Measurements from ENCODE around the gene SPAG6. TPM values are rescaled to one million over a fixed set of nuclear protein-coding genes. Genes with fewer than 3 reads are reported as not detected.

SPAG6 gene
- total and polyA plus RNA-seq, 9 of the 15 experiments (the other 6 are each of a cell fraction or from before 2014, with no cell fraction given), result 3.5 to 23.1 (median 11.8) TPM

DNA sequence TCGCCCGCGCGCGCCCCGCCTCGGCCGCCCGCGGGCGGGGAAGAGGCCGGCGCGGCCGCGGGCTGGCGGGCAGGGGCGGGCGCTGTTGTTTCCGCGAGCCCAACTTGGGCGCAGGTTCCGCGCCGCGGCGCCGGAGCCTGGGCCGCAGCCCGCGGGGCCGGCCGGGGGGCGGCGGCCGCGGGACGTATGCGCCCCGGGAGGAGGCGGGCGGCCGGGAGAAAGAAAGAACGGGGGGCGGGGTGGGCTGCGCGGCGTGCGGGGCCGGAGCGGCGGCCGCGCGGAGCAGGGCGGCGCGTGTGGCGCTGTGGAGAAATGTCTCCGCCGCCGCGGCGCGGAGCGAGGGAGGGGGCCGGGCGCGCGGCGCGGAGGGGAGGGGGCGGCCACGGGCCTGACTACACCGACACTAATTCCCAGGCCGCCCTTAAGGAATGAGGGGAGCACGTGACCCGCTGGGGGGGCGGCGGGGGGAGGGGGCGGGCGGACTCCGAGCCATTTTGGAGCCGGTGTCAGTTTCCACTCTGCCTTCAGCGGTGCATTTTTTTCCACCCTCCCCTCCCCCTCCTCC, 24.6 kb upstream of the SPAG6 start, which contains the start of gene BMI1 (continued):
- TF ChIP-seq, protein P1, sequence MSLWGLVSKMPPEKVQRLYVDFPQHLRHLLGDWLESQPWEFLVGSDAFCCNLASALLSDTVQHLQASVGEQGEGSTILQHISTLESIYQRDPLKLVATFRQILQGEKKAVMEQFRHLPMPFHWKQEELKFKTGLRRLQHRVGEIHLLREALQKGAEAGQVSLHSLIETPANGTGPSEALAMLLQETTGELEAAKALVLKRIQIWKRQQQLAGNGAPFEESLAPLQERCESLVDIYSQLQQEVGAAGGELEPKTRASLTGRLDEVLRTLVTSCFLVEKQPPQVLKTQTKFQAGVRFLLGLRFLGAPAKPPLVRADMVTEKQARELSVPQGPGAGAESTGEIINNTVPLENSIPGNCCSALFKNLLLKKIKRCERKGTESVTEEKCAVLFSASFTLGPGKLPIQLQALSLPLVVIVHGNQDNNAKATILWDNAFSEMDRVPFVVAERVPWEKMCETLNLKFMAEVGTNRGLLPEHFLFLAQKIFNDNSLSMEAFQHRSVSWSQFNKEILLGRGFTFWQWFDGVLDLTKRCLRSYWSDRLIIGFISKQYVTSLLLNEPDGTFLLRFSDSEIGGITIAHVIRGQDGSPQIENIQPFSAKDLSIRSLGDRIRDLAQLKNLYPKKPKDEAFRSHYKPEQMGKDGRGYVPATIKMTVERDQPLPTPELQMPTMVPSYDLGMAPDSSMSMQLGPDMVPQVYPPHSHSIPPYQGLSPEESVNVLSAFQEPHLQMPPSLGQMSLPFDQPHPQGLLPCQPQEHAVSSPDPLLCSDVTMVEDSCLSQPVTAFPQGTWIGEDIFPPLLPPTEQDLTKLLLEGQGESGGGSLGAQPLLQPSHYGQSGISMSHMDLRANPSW (CRISPR knock-in tag; IDR thresholded peaks at IDR 0.05), result no peak
- TF ChIP-seq, protein P2, sequence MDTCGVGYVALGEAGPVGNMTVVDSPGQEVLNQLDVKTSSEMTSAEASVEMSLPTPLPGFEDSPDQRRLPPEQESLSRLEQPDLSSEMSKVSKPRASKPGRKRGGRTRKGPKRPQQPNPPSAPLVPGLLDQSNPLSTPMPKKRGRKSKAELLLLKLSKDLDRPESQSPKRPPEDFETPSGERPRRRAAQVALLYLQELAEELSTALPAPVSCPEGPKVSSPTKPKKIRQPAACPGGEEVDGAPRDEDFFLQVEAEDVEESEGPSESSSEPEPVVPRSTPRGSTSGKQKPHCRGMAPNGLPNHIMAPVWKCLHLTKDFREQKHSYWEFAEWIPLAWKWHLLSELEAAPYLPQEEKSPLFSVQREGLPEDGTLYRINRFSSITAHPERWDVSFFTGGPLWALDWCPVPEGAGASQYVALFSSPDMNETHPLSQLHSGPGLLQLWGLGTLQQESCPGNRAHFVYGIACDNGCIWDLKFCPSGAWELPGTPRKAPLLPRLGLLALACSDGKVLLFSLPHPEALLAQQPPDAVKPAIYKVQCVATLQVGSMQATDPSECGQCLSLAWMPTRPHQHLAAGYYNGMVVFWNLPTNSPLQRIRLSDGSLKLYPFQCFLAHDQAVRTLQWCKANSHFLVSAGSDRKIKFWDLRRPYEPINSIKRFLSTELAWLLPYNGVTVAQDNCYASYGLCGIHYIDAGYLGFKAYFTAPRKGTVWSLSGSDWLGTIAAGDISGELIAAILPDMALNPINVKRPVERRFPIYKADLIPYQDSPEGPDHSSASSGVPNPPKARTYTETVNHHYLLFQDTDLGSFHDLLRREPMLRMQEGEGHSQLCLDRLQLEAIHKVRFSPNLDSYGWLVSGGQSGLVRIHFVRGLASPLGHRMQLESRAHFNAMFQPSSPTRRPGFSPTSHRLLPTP (IDR thresholded peaks at IDR 0.05; ENCODE audit: borderline replicate concordance, extremely low read depth, insufficient read length), result no peak
- TF ChIP-seq HMG20A (CRISPR knock-in tag; conservative IDR thresholded peaks at IDR 0.05) (no peak), ZNF140 (CRISPR knock-in tag; IDR thresholded peaks at IDR 0.05) (no peak), NR4A1 (CRISPR knock-in tag; IDR thresholded peaks at IDR 0.05) (no peak), NR4A1 (tag; IDR thresholded peaks at IDR 0.05) (no peak), ARID3B (CRISPR knock-in tag; IDR thresholded peaks at IDR 0.05; ENCODE audit: borderline replicate concordance) (no peak), SMC3 (conservative IDR thresholded peaks at IDR 0.05; ENCODE audit: insufficient read depth, low read depth, low read length) (no peak), MYC (IDR thresholded peaks at IDR 0.05; ENCODE audit: low read depth, low read length) (peak; percentile 52; the same call in 1 of the 2 replicates), MYC (CRISPR knock-in tag; IDR thresholded peaks at IDR 0.05; ENCODE audit: borderline replicate concordance, low read depth) (no peak), EHMT2 (IDR thresholded peaks at IDR 0.05) (no peak)
- TF ChIP-seq, protein P3, sequence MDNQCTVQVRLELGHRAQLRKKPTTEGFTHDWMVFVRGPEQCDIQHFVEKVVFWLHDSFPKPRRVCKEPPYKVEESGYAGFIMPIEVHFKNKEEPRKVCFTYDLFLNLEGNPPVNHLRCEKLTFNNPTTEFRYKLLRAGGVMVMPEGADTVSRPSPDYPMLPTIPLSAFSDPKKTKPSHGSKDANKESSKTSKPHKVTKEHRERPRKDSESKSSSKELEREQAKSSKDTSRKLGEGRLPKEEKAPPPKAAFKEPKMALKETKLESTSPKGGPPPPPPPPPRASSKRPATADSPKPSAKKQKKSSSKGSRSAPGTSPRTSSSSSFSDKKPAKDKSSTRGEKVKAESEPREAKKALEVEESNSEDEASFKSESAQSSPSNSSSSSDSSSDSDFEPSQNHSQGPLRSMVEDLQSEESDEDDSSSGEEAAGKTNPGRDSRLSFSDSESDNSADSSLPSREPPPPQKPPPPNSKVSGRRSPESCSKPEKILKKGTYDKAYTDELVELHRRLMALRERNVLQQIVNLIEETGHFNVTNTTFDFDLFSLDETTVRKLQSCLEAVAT (IDR thresholded peaks at IDR 0.05), result no peak
- TF ChIP-seq, protein P4, sequence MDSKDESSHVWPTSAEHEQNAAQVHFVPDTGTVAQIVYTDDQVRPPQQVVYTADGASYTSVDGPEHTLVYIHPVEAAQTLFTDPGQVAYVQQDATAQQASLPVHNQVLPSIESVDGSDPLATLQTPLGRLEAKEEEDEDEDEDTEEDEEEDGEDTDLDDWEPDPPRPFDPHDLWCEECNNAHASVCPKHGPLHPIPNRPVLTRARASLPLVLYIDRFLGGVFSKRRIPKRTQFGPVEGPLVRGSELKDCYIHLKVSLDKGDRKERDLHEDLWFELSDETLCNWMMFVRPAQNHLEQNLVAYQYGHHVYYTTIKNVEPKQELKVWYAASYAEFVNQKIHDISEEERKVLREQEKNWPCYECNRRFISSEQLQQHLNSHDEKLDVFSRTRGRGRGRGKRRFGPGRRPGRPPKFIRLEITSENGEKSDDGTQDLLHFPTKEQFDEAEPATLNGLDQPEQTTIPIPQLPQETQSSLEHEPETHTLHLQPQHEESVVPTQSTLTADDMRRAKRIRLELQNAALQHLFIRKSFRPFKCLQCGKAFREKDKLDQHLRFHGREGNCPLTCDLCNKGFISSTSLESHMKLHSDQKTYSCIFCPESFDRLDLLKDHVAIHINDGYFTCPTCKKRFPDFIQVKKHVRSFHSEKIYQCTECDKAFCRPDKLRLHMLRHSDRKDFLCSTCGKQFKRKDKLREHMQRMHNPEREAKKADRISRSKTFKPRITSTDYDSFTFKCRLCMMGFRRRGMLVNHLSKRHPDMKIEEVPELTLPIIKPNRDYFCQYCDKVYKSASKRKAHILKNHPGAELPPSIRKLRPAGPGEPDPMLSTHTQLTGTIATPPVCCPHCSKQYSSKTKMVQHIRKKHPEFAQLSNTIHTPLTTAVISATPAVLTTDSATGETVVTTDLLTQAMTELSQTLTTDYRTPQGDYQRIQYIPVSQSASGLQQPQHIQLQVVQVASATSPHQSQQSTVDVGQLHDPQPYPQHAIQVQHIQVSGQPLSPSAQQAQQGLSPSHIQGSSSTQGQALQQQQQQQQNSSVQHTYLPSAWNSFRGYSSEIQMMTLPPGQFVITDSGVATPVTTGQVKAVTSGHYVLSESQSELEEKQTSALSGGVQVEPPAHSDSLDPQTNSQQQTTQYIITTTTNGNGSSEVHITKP (IDR thresholded peaks at IDR 0.05; ENCODE audit: partially characterized antibody), result no peak
